GM19240 (cell line): Measurements from ENCODE around the gene PAN2.

ENCODE experiments used
- DNase-seq: peaks from one replicate; pipeline ENCODE4 v3.0.0; 2011; ENCODE audit warnings: low spot score; ENCODE audit not compliant: insufficient read length

Gene PAN2, protein sequence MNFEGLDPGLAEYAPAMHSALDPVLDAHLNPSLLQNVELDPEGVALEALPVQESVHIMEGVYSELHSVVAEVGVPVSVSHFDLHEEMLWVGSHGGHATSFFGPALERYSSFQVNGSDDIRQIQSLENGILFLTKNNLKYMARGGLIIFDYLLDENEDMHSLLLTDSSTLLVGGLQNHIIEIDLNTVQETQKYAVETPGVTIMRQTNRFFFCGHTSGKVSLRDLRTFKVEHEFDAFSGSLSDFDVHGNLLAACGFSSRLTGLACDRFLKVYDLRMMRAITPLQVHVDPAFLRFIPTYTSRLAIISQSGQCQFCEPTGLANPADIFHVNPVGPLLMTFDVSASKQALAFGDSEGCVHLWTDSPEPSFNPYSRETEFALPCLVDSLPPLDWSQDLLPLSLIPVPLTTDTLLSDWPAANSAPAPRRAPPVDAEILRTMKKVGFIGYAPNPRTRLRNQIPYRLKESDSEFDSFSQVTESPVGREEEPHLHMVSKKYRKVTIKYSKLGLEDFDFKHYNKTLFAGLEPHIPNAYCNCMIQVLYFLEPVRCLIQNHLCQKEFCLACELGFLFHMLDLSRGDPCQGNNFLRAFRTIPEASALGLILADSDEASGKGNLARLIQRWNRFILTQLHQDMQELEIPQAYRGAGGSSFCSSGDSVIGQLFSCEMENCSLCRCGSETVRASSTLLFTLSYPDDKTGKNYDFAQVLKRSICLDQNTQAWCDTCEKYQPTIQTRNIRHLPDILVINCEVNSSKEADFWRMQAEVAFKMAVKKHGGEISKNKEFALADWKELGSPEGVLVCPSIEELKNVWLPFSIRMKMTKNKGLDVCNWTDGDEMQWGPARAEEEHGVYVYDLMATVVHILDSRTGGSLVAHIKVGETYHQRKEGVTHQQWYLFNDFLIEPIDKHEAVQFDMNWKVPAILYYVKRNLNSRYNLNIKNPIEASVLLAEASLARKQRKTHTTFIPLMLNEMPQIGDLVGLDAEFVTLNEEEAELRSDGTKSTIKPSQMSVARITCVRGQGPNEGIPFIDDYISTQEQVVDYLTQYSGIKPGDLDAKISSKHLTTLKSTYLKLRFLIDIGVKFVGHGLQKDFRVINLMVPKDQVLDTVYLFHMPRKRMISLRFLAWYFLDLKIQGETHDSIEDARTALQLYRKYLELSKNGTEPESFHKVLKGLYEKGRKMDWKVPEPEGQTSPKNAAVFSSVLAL

DNA sequence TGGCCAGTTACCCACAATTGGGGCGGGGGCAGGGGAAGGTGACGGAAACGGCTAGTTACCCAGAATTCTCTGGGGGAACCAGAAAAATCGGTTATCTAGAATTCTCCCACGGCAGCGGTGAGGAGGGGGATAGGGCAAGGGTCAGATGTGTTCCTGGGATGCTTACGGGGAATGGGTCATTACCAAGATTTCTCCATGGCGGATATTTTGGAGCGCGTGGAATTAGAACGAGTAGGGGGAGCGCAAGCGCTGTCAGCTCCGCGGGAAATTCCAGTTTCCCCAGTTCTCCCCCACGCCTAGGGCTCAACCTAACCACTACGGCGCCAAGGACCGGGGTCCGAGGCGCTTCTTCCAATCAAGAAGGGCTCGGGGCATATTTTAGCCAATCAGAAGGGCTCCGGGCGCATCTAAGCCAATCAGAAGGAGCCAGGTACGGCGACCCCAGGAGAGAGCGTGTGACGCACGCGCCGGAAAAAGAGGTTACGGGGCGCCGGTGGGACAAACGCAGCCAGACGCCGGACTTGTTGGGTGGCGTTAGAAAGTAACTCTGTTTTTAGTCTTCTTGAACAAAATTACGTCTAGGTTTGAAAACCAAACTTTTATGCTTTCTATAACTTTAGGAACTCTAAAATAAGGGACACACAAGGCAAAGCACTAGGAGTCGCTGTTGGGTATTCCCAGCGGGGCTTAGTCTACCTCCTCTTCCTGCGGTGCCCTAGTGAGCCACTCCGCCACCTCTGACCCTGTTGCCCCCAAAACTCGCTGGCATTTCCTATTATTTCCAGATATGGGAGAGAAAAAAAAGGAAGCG, at the start of gene PAN2:
Gene PAN2, minus strand, starts transcription at position 322 of the 811 bp plus-strand sequence. CDS start 906 bp downstream, outside the sequence.
- peak; percentile 99 for DNase-seq

DNA sequence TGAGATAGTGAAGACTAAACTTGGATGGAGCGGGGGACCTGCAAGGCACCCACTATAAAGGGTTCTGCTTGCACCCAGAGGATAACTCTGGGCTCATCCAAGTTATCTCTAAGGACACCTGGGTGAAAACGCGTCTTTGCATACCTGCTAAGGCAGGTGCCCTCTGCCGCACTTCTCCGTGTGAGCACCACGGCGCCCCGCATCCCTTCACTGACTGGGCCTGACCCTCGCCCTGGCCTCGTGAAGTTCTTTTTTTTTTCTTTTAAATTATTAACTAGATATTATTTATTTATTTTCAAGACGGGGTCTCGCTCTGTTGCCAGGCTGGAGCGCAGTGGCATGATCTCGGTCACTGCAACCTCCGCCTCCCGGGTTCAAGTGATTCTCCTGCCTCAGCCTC, 48.8 kb upstream of the PAN2 start:
- DNase-seq, result no peak

DNA sequence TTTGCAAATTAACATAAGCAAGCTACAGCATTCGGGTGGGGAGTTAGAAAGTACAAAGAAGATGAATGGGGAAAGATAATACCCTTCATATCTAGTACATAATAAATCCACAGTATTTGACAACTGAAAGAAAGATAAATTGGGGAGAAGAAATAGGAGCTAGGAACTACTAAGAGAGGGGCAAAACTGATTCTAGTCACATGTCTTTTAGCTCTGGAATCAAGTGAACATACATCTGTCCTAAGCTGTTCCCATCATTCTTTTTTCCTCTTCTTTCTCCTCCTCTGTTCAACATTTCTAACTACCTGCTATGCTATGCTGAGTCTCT, 44.2 kb upstream of the PAN2 start:
- DNase-seq, result no peak

DNA sequence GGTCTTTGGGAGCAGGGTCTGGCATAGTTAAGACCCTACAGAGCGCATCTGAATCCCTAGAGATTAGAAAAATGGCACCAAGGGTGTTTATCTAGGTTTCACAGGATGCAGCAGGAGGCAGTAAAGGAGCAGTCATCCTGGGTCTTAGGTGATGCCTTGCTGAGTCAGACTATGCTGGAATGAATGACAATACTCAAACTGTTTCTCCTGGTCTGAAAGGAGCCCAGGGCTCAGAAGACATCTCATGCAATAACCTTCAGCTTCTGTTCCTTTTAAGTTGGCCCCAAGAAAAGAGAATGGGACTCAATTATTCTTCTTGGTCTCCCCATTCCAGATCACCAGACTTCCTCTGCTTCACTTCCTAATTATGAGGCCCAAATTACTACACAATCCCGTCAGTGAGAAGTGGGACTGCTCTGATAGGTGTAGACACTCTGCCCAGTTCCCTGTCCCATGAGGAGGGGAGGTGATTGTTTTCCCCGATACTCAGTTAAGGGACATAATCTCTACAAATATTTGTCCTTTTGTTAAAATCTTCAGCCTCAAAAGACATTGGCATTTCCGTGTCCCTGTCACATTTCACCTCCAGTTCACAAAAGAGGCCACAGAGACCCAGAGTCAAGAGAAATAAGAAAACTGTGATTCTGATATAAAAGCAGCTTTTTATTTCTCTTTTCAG, 43.6 kb upstream of the PAN2 start:
- no peak for DNase-seq

- no peak for DNase-seq
Observed at GRCh38 chr12:56375598-56376434, 42.0 kb upstream of the PAN2 start.

GRCh38 chr12:56374726-56375597, 41.2 kb upstream of the PAN2 start:
- DNase-seq, result no peak

DNA sequence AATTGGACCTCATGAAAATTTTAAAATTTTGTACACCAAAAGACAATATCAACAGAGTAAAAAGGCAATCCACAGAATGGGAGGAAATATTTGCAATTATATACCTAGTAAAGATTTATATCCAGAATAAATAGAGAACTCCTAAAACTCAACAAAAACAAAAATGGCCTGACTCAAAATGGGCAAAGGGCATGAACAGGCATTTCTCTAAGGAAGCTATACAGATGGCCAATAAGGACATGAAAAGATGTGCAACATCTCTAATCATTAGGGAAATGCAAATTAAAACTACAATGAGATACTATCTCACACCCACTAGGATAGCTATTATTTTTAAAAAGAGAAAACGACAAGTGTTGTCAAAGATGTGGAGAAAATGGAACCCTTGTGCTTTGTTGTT, 39.7 kb upstream of the PAN2 start:
- no peak for DNase-seq

DNA sequence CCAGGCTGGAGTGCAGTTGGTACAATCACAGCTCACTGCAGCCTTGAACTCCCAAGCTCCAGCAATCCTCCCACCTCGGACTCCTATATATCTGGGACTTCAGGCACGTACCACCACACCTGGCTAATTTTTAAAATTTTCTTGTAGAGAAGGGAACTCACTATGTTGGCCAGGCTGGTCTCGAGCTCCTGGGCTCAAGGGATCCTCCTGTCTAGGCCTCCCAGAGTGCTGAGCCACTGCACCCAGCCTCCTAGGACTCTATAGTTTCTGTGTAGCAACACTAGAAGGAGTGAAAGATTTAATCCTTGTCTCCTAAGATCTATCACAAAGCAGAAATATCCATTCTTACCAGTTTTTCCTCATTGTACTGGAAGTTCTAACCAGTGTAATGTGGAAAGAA, 33.1 kb upstream of the PAN2 start:
- DNase-seq, result no peak

- no peak for DNase-seq
Observed at GRCh38 chr12:56362130-56363059, 28.6 kb upstream of the PAN2 start, which contains the start of gene APOF. TSS of gene APOF (minus strand) at chr12:56362857. CDS start at chr12:56362745, 112 bp downstream.

DNA sequence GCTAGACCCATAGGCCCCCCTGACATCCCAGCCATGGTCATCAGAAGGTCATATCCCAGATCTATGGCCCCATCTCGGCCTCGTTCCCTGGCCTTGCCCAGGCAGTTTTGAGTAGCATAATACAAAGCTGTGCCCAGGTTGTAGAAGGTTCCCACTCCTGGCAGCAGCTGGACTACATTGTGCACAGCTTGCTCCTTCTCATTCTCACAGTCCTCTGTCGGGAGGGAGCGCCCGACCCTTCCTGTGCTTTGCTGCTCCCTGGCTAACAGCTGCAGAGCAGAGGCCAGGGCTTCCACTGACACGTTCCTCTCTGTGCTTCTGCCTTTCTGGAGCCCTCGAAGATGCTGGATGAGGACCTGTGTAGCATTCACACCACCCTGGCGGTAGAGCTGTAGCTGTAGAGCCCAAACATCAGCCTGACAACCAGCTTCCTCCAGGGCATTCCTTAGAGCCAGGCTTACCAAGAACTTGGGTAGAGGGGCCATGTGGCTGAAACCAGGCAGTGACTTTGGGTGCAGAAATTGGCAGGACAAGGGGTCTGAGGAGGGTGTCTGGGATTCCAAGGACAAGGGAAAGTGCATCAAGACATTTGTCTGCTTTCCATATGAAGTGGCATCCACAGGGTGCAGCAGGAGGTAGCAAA, 27.8 kb upstream of the PAN2 start:
- DNase-seq, result no peak

- peak; percentile 87 for DNase-seq
Observed at GRCh38 chr12:56359851-56360767, 26.3 kb upstream of the PAN2 start, which contains the start of gene STAT2. TSS of gene STAT2 (minus strand) at chr12:56360107. CDS start at chr12:56356571, 3,536 bp downstream.

DNA sequence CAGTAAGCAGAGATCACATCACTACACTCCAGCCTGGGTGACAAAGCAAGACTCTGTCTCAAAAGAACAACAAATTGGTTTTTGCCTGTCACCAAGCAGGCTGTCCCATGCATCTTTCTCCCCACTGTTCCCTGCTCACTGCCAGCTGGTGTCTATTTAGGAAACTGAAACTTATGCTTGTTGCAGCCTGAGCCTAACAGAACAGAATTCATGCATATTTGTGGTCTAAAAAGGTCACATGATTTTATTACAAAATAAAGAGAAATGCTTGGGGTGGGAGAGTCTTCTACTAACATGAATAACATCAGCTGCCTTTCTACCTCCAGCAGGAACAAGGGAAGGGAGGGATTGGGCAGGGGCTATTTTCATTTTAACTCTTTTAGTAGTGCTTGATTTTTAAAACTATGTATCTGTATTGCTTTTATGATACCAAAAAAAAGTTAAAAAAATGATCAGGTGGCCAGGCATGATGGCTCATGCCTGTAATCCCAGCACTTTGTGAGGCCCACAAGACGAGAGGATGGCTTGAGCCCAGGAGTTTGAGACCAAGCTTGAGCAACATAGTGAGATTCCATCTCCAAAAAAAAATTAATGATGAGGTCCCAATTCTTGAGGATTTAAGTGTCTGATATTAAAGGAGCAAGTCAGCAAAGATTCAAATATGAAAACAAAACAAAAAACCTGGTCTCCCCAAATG, 25.2 kb upstream of the PAN2 start:
- no peak for DNase-seq

GRCh38 chr12:56351325-56351724, 17.5 kb upstream of the PAN2 start:
- DNase-seq, result no peak

DNA sequence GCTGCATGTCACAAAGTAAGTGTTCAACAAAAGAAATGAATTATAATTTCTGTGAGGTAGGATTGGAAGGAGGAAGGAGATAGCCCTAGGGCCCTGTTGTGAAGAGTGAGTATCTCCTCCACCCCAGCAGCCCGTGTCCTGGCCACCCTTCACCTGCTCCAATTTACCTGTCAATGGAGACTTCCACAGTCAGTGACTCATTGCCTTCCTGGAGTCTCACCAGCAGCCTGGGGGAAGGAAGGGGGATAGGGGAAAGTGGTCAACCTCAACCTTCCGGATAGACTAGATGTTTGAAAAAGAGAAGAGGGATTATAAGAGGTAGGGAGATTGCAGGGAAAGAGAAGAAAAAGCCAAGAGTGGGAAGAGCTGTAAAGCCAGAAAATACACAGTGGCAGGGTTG, 16.9 kb upstream of the PAN2 start:
- DNase-seq, result no peak

GRCh38 chr12:56348776-56349175, 15.0 kb upstream of the PAN2 start:
- no peak for DNase-seq
